Loucy (cell line): Measurements from ENCODE around the gene FOXJ3.

Experiments used
- H2AFZ ChIP-seq: fragments of 200-600 bp; sonication (generic); 2 replicates; pipeline ENCODE4 v1.6.0; 2016; ENCODE audit warnings: antibody characterized with exemption, mild to moderate bottlenecking, low read length, moderate library complexity
- H3F3A ChIP-seq: fragments of 200-600 bp; 2 replicates; pipeline ENCODE4 v1.6.0; 2016; ENCODE audit warnings: antibody characterized with exemption, low read depth, mild to moderate bottlenecking
- H3K27me3 ChIP-seq: fragments of 200-600 bp; sonication (generic); 2 replicates; pipeline ENCODE4 v1.6.1; 2014; ENCODE audit warnings: low read length, mild to moderate bottlenecking; ENCODE audit not compliant: insufficient read depth, poor library complexity, severe bottlenecking
- H3K36me3 ChIP-seq: fragments of 200-600 bp; sonication (generic); 2 replicates; pipeline ENCODE4 v1.6.1; 2016; ENCODE audit warnings: low read length; ENCODE audit not compliant: insufficient read depth
- H3K4me1 ChIP-seq: fragments of 200-600 bp; sonication (generic); 2 replicates; pipeline ENCODE4 v1.5.1; 2014; ENCODE audit warnings: low read length, mild to moderate bottlenecking; ENCODE audit not compliant: insufficient read depth, poor library complexity, severe bottlenecking
- H3K4me2 ChIP-seq: fragments of 200-600 bp; sonication (generic); 2 replicates; pipeline ENCODE4 v1.6.0; 2014; ENCODE audit warnings: antibody characterized with exemption, low read length, low read depth, mild to moderate bottlenecking; ENCODE audit not compliant: poor library complexity, severe bottlenecking
- H3K4me3 ChIP-seq: fragments of 200-600 bp; sonication (generic); 2 replicates; pipeline ENCODE4 v1.5.1; 2014; ENCODE audit warnings: low read length, mild to moderate bottlenecking, mixed read lengths; ENCODE audit not compliant: poor library complexity, severe bottlenecking
- H3K79me2 ChIP-seq: fragments of 200-600 bp; sonication (generic); 2 replicates; pipeline ENCODE4 v1.6.1; 2014; ENCODE audit warnings: low read length; ENCODE audit not compliant: insufficient read depth
- H3K9ac ChIP-seq: fragments of 200-600 bp; sonication (generic); 2 replicates; pipeline ENCODE4 v1.6.0; 2014; ENCODE audit warnings: mild to moderate bottlenecking, low read depth, low read length, moderate library complexity; ENCODE audit not compliant: poor library complexity, severe bottlenecking
- H3K9me2 ChIP-seq: fragments of 200-600 bp; sonication (generic); replicated peaks from 2 replicates; pipeline ENCODE4 v1.6.1; 2016; ENCODE audit warnings: low read depth, low read length, mixed read lengths
- H3K9me3 ChIP-seq: fragments of 200-600 bp; sonication (generic); 2 replicates; pipeline ENCODE4 v1.6.1; 2014; ENCODE audit warnings: mild to moderate bottlenecking, antibody characterized with exemption, low read length, low read depth; ENCODE audit not compliant: insufficient read depth
- H4K20me1 ChIP-seq: fragments of 200-600 bp; sonication (generic); 2 replicates; pipeline ENCODE4 v1.6.0; 2014; ENCODE audit warnings: antibody characterized with exemption, low read length, mild to moderate bottlenecking; ENCODE audit not compliant: insufficient read depth, poor library complexity, severe bottlenecking
- EZH2phosphoT487 ChIP-seq: fragments of 200-600 bp; IDR thresholded peaks from 2 replicates; pipeline ENCODE4 v1.6.1; 2018; ENCODE audit warnings: antibody characterized with exemption, mild to moderate bottlenecking, moderate library complexity, borderline replicate concordance
- TF ChIP-seq, protein P1 (sequence below): fragments of 200-600 bp; sonication (generic); conservative IDR thresholded peaks from 2 replicates; pipeline ENCODE4 v1.5.1; 2014; ENCODE audit warnings: mild to moderate bottlenecking, antibody characterized with exemption, low read length

Gene FOXJ3

GRCh38 chr1:42145764-42146625 lies 189.0 kb downstream of the FOXJ3 start:
- Histone ChIP-seq H3K9ac (no peak overlapping the region), H3K79me2 (no peaks in the 10 kb centered on the region), H3K27me3 (no peaks in the 10 kb centered on the region), H3K36me3 (no peaks in the 10 kb centered on the region), H3K4me2 (no peak overlapping the region), H4K20me1 (no peaks in the 10 kb centered on the region), H2AFZ (no peak overlapping the region), H3K9me2 (no peaks in the 10 kb centered on the region), H3F3A (no peaks in the 10 kb centered on the region), H3K9me3 (no peaks in the 10 kb centered on the region), H3K4me3 (no peak overlapping the region), H3K4me1 (peaks cover 14% of the 10 kb centered on the region)
- TF ChIP-seq, protein P1, sequence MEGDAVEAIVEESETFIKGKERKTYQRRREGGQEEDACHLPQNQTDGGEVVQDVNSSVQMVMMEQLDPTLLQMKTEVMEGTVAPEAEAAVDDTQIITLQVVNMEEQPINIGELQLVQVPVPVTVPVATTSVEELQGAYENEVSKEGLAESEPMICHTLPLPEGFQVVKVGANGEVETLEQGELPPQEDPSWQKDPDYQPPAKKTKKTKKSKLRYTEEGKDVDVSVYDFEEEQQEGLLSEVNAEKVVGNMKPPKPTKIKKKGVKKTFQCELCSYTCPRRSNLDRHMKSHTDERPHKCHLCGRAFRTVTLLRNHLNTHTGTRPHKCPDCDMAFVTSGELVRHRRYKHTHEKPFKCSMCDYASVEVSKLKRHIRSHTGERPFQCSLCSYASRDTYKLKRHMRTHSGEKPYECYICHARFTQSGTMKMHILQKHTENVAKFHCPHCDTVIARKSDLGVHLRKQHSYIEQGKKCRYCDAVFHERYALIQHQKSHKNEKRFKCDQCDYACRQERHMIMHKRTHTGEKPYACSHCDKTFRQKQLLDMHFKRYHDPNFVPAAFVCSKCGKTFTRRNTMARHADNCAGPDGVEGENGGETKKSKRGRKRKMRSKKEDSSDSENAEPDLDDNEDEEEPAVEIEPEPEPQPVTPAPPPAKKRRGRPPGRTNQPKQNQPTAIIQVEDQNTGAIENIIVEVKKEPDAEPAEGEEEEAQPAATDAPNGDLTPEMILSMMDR: no peak
- TF ChIP-seq EZH2phosphoT487: no peak

DNA sequence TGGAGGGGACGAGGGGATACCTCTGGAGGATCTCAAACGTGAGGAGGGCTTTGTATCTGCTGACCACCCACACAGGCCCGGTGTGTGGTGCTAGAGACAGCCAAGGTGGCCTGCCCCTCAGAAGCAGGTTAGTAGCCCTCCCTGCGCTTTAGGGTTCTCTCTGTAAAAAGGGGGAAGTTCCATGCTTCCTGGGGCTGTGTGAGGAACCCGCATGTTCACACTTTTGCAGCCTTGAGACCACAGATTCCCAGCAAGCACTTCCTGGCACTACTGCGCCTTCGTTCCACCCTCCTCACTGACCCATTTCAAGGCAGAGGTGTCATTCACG lies 189.7 kb downstream of the FOXJ3 start:
- no peak for TF ChIP-seq EZH2phosphoT487
- TF ChIP-seq, protein P1: no peak
- Histone ChIP-seq H3K9ac (no peak overlapping the region), H3K36me3 (no peaks in the 10 kb centered on the region), H2AFZ (no peak overlapping the region), H3F3A (no peaks in the 10 kb centered on the region), H4K20me1 (no peaks in the 10 kb centered on the region), H3K9me3 (no peaks in the 10 kb centered on the region), H3K4me1 (peaks cover 14% of the 10 kb centered on the region), H3K27me3 (no peaks in the 10 kb centered on the region), H3K4me2 (no peak overlapping the region), H3K4me3 (no peak overlapping the region), H3K9me2 (no peaks in the 10 kb centered on the region), H3K79me2 (no peaks in the 10 kb centered on the region)

GRCh38 chr1:42144711-42145388 lies 190.2 kb downstream of the FOXJ3 start:
- Histone ChIP-seq H3K27me3 (no peaks in the 10 kb centered on the region), H3K9ac (no peak overlapping the region), H3K36me3 (no peaks in the 10 kb centered on the region), H3K9me3 (no peaks in the 10 kb centered on the region), H3F3A (no peaks in the 10 kb centered on the region), H3K4me3 (no peak overlapping the region), H3K4me1 (peaks cover 14% of the 10 kb centered on the region), H3K9me2 (no peaks in the 10 kb centered on the region), H3K79me2 (no peaks in the 10 kb centered on the region), H3K4me2 (no peak overlapping the region), H2AFZ (no peak overlapping the region), H4K20me1 (no peaks in the 10 kb centered on the region)
- TF ChIP-seq, protein P1: no peak; the same call in 1 of the 2 replicates
- TF ChIP-seq EZH2phosphoT487: no peak
